Activated CD4-positive, alpha-beta T cell treated with anti-CD3 and anti-CD28 coated beads, Interleukin-2, amount 50 U/mL, for 1 hour (primary cell): Measurements from ENCODE around the gene CTXN1.
"Not testable (repeated sequence)": the region's sequence is repeated elsewhere in the genome, so short reads cannot be mapped to it uniquely, and the experiment has no call there.

Experiments
- DNase-seq: peaks from one replicate; pipeline ENCODE4 v3.0.0-alpha.2; 2020

The CTXN1 gene

GRCh38 chr19:7944177-7944761 lies 18.3 kb upstream of the CTXN1 start:
- peak; percentile 88 for DNase-seq

- peak; percentile 97 for DNase-seq
Observed at GRCh38 chr19:7943444-7944176, 17.7 kb upstream of the CTXN1 start, which contains the start of gene TIMM44. Gene TIMM44, minus strand, starts transcription at chr19:7943666. Its CDS starts 15 bp downstream, at chr19:7943651.

- no peak for DNase-seq
Observed at GRCh38 chr19:7942981-7943443, 17.1 kb upstream of the CTXN1 start.

- DNase-seq: no peak
Observed at GRCh38 chr19:7941895-7942596, 16.1 kb upstream of the CTXN1 start.

GRCh38 chr19:7940841-7941240 lies 14.9 kb upstream of the CTXN1 start:
- no peak for DNase-seq

GRCh38 chr19:7934766-7935165 lies 8.8 kb upstream of the CTXN1 start:
- no peak for DNase-seq

- DNase-seq: no peak
Observed at GRCh38 chr19:7933828-7934725, 8.1 kb upstream of the CTXN1 start.

GRCh38 chr19:7933411-7933810 lies 7.5 kb upstream of the CTXN1 start:
- DNase-seq: no peak

GRCh38 chr19:7932930-7933300 lies 7.0 kb upstream of the CTXN1 start:
- DNase-seq: no peak

GRCh38 chr19:7932276-7932929 lies 6.5 kb upstream of the CTXN1 start:
- no peak for DNase-seq

GRCh38 chr19:7931221-7932061 lies 5.5 kb upstream of the CTXN1 start:
- DNase-seq: no peak

- DNase-seq: no peak
Observed at GRCh38 chr19:7930765-7931164, 4.8 kb upstream of the CTXN1 start.

- DNase-seq: not testable (repeated sequence)
Observed at GRCh38 chr19:7930030-7930429, 4.1 kb upstream of the CTXN1 start.

GRCh38 chr19:7928741-7929701 lies 3.1 kb upstream of the CTXN1 start:
- peak; percentile 82 for DNase-seq

- DNase-seq: no peak
Observed at GRCh38 chr19:7928334-7928706, 2.4 kb upstream of the CTXN1 start.

- DNase-seq: no peak
Observed at GRCh38 chr19:7927605-7928333, 1.8 kb upstream of the CTXN1 start.

- DNase-seq: no peak
Observed at GRCh38 chr19:7926727-7927604, 1.0 kb upstream of the CTXN1 start.

GRCh38 chr19:7925171-7925851 lies 624 bp downstream of the CTXN1 start:
- DNase-seq: peak; percentile 76
